ENCODE results near the gene CRTAC1. TPM values are rescaled to one million over a fixed set of nuclear protein-coding genes. Genes with fewer than 3 reads are reported as not detected.

The CRTAC1 gene
- total and polyA plus RNA-seq, 12 donors = 0.22 to 12.4 (median 1.4) TPM

GRCh38 chr10:98001736-98002135, 28.7 kb downstream of the CRTAC1 start:
- ATAC-seq (no peak), DNase-seq (no peak)
- no peaks in the 10 kb centered on the region for H3K36me3 ChIP-seq
- intact Hi-C loops (cut with DNase I) = no loop called here
- no peak overlapping the region for H3K4me3 ChIP-seq
- no peak overlapping the region for H3K27ac ChIP-seq
- H3K27me3 ChIP-seq = peaks cover 0 to 26% (median 10%) of the 10 kb centered on the region in 7 donors
- 69 to 75% methylated on average over 9 of the region's 9 CpGs for WGBS, 2 donors
- TF ChIP-seq, protein P1, sequence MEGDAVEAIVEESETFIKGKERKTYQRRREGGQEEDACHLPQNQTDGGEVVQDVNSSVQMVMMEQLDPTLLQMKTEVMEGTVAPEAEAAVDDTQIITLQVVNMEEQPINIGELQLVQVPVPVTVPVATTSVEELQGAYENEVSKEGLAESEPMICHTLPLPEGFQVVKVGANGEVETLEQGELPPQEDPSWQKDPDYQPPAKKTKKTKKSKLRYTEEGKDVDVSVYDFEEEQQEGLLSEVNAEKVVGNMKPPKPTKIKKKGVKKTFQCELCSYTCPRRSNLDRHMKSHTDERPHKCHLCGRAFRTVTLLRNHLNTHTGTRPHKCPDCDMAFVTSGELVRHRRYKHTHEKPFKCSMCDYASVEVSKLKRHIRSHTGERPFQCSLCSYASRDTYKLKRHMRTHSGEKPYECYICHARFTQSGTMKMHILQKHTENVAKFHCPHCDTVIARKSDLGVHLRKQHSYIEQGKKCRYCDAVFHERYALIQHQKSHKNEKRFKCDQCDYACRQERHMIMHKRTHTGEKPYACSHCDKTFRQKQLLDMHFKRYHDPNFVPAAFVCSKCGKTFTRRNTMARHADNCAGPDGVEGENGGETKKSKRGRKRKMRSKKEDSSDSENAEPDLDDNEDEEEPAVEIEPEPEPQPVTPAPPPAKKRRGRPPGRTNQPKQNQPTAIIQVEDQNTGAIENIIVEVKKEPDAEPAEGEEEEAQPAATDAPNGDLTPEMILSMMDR (IDR thresholded peaks at IDR 0.05) = no peak
- H3K4me1 ChIP-seq = no peaks in the 10 kb centered on the region
- H3K9me3 ChIP-seq = peaks cover 0 to 19% (median 7%) of the 10 kb centered on the region in 11 donors

DNA sequence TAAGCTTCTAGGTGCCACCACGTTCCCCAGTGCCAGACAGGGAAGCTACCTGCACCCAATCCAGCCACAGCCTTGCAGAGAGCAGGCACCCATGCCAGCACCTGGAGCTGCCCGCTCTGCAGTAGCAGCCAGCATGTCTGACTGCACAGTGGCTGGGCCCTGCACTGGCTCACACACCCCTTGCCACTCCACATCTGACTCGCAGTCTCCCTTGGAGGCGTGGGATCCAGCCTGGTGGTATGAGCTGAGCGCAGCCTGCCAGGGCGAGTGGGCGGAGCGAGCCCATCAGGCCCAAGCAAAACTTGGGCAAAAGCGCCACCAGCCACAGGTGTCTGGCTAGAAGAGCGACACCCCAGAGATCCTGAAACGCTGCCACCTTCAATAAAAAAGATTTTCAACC, 30.1 kb downstream of the CRTAC1 start:
- Histone ChIP-seq H3K27me3 (peaks cover 0 to 12% (median 4%) of the 10 kb centered on the region in 7 donors), H3K9me3 (peaks cover 0 to 19% (median 7%) of the 10 kb centered on the region in 11 donors), H3K4me1 (no peaks in the 10 kb centered on the region), H3K27ac (no peak overlapping the region), H3K36me3 (no peaks in the 10 kb centered on the region), H3K4me3 (no peak overlapping the region)
- TF ChIP-seq, protein P1 (IDR thresholded peaks at IDR 0.05) = no peak
- no peak for DNase-seq
- intact Hi-C loops (cut with DNase I) = no loop called here
- WGBS, 2 donors = 89 to 90% methylated on average over 11 of the region's 11 CpGs
- ATAC-seq = no peak

DNA sequence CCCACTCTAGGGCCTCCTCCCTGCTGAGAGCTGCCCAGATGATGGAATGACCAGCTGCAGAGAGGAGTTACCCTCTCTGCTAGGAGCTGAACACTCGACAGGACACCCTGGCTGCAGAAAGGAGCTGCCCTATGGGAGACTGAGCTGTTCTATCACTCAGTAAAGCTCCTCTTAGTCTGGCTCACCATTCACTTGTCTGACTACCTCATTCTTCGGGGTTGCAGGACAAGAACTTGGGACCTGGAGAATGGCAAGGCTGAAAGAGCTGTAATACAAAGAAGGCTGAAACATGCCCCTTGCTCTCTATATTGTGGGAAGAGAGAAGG, 30.5 kb downstream of the CRTAC1 start:
- TF ChIP-seq, protein P1 (IDR thresholded peaks at IDR 0.05) = no peak
- peaks cover 0 to 19% (median 7%) of the 10 kb centered on the region in 11 donors for H3K9me3 ChIP-seq
- H3K27ac ChIP-seq = no peak overlapping the region
- no peaks in the 10 kb centered on the region for H3K36me3 ChIP-seq
- H3K4me1 ChIP-seq = no peaks in the 10 kb centered on the region
- no peak for DNase-seq
- WGBS, 2 donors = 75 to 80% methylated on average over 2 of the region's 2 CpGs
- no peak for ATAC-seq
- intact Hi-C loops (cut with DNase I) = no loop called here
- no peak overlapping the region for H3K4me3 ChIP-seq
- peaks cover 0 to 8% (median under 1%) of the 10 kb centered on the region in 7 donors for H3K27me3 ChIP-seq

DNA sequence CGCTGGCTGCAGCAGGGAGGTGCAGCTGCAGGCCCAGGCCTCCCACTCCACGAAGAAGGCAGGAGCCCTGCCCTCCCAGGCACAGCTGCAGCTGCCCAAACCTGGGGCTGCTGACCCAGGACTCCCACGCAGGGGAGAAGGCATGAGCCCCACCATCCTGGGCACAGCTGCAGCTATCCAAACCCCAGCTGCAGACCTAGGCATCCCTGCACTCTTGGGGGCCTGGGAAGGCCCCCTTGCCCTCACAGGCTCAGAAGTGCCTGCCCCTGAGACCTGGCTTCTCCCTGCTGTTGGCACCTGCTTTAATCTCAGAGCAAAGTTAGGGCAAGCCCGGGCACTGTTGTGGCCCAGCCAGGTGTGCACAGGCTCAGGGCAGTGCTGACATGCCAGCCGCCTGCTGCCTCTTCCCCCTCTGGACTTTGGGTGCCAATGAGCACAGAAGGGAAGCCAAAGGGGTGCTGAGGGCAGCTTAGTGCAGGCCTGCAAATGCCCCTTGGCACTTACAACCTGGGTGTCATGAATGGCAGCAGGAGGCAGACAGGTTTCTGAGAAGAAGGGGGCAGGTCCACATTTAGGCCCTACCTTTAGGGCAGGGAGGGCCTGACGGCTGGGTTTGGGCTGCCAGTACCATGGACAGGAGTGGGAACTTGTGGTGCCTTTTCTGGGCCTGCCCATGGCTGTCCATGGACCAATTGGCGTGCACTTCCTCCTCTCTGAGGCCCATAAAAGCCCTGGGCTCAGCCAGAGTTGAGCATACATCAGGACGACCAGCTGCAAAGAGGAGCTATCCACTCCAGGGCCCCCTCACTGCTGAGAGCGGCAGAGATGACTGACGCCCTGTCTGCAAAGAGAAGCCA, 31.1 kb downstream of the CRTAC1 start:
- DNase-seq (no peak), ATAC-seq (no peak)
- Histone ChIP-seq H3K27me3 (peaks cover 0 to 6% (median 0%) of the 10 kb centered on the region in 7 donors), H3K4me3 (no peak overlapping the region), H3K36me3 (no peaks in the 10 kb centered on the region), H3K9me3 (peaks cover 0 to 19% (median 7%) of the 10 kb centered on the region in 11 donors), H3K27ac (no peak overlapping the region), H3K4me1 (no peaks in the 10 kb centered on the region)
- 72 to 83% methylated on average over 10 of the region's 10 CpGs for WGBS, 2 donors
- intact Hi-C loops (cut with DNase I) = no loop called here
- TF ChIP-seq, protein P1 (IDR thresholded peaks at IDR 0.05) = no peak
